HS-5 (cell line): ENCODE results near the gene UBE3A.
"Not testable (repeated sequence)": the region's sequence is repeated elsewhere in the genome, so short reads cannot be mapped to it uniquely, and the experiment has no call there.

Source experiments
- DNase-seq: peaks from one replicate; pipeline ENCODE4 v3.0.0-alpha.2; 2012; ENCODE audit warnings: low read depth

Gene UBE3A

GRCh38 chr15:25437777-25438600, 835 bp downstream of the UBE3A start:
- DNase-seq, result no peak

- DNase-seq, result no peak
Measured at GRCh38 chr15:25436707-25437106, 2.1 kb downstream of the UBE3A start.

- no peak for DNase-seq
Measured at GRCh38 chr15:25435474-25436243, 3.2 kb downstream of the UBE3A start.

- no peak for DNase-seq
Measured at GRCh38 chr15:25433118-25433865, 5.5 kb downstream of the UBE3A start.

- DNase-seq, result no peak
Measured at GRCh38 chr15:25431836-25432561, 6.8 kb downstream of the UBE3A start.

GRCh38 chr15:25427861-25428260, 11.0 kb downstream of the UBE3A start:
- no peak for DNase-seq

- DNase-seq, result no peak
Measured at GRCh38 chr15:25426896-25427610, 11.8 kb downstream of the UBE3A start.

- no peak for DNase-seq
Measured at GRCh38 chr15:25424073-25424472, 14.8 kb downstream of the UBE3A start.

- no peak for DNase-seq
Measured at GRCh38 chr15:25422021-25422420, 16.8 kb downstream of the UBE3A start.

GRCh38 chr15:25418202-25418601, 20.6 kb downstream of the UBE3A start:
- DNase-seq, result no peak

- DNase-seq, result no peak
Measured at GRCh38 chr15:25417604-25418003, 21.2 kb downstream of the UBE3A start.

GRCh38 chr15:25416693-25417092, 22.1 kb downstream of the UBE3A start:
- no peak for DNase-seq

GRCh38 chr15:25415707-25416106, 23.1 kb downstream of the UBE3A start:
- no peak for DNase-seq

- no peak for DNase-seq
Measured at GRCh38 chr15:25415217-25415616, 23.6 kb downstream of the UBE3A start.

- DNase-seq, result no peak
Measured at GRCh38 chr15:25410649-25411048, 28.2 kb downstream of the UBE3A start.

- DNase-seq, result not testable (repeated sequence)
Measured at GRCh38 chr15:25409731-25410130, 29.1 kb downstream of the UBE3A start.

GRCh38 chr15:25408929-25409328, 29.9 kb downstream of the UBE3A start:
- DNase-seq, result no peak

- DNase-seq, result no peak
Measured at GRCh38 chr15:25408428-25408827, 30.4 kb downstream of the UBE3A start.

GRCh38 chr15:25407950-25408349, 30.9 kb downstream of the UBE3A start:
- no peak for DNase-seq

GRCh38 chr15:25406846-25407245, 32.0 kb downstream of the UBE3A start:
- no peak for DNase-seq

- no peak for DNase-seq
Measured at GRCh38 chr15:25406261-25406660, 32.6 kb downstream of the UBE3A start.
